ENCODE data around the gene NDUFB10. TPM values are rescaled to one million over a fixed set of nuclear protein-coding genes. Genes with fewer than 3 reads are reported as not detected.

Gene NDUFB10
- total and polyA plus RNA-seq, 2 donors (not counting 1 experiment from before 2014, with no cell fraction given), result 123 to 149 TPM

DNA sequence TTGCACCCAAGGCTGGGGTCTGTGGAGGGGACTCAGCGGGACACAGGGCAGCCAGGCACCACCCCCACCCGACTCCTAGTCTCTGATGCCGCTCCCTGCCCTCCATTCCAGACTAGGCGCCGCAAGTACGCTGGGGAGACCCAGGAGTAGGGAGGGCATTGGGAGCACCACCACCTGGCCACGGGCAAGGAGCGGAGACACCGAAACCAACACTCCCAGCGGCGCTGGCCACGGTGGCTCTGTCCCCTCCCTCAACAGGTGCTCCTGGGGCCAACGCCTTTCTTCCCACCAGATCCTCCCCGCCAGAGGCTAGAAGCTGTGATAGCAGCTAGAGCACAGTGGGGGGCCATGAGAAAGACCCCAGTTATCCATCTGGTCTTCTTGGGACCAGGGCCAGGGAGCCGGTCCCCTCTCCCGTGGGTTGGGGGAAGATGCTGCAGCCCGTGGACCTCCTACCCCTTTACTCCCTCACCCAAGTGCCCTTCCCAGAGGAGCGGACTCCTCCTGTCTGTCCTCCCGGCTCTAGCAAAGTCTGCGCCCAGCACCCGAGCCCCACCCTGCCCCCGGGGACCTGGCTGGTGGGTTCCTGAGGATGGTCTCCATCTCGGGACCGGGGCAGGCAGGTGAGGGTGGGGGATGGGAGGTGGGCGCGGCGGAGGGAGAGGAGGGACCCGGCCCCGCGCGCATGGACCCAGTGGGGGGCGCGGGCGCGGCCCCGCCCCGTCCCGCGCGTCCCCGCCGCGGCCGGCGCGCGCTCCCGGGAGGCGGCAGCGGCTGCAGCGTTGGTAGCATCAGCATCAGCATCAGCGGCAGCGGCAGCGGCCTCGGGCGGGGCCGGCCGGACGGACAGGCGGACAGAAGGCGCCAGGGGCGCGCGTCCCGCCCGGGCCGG lies 30.1 kb downstream of the NDUFB10 start, which contains the start of gene SYNGR3:
Gene SYNGR3 (plus strand): TSS at position 762 of the 892 bp plus-strand sequence. CDS start 133 bp downstream, outside the sequence.
- H3K79me2 ChIP-seq (ENCODE audit: control insufficient read depth, insufficient read depth, low read length), result peaks cover 11% of the 10 kb centered on the region
- H3K4me1 ChIP-seq (ENCODE audit: control insufficient read depth, extremely low read depth, insufficient read depth, low read length), result peaks cover 16% of the 10 kb centered on the region
- H3K9me3 ChIP-seq (ENCODE audit: control insufficient read depth, insufficient read depth, low read depth, low read length), result no peaks in the 10 kb centered on the region
- H3K4me2 ChIP-seq (ENCODE audit: extremely low read depth, insufficient read depth, low read length), result peak within 1 kb of the TSS; percentile 51
- H2AFZ ChIP-seq (ENCODE audit: low read length), result no peak within 1 kb of the TSS
- H3K36me3 ChIP-seq (ENCODE audit: control insufficient read depth, insufficient read depth, low read length), result peaks cover 14% of the 10 kb centered on the region
- TF ChIP-seq, protein P1, sequence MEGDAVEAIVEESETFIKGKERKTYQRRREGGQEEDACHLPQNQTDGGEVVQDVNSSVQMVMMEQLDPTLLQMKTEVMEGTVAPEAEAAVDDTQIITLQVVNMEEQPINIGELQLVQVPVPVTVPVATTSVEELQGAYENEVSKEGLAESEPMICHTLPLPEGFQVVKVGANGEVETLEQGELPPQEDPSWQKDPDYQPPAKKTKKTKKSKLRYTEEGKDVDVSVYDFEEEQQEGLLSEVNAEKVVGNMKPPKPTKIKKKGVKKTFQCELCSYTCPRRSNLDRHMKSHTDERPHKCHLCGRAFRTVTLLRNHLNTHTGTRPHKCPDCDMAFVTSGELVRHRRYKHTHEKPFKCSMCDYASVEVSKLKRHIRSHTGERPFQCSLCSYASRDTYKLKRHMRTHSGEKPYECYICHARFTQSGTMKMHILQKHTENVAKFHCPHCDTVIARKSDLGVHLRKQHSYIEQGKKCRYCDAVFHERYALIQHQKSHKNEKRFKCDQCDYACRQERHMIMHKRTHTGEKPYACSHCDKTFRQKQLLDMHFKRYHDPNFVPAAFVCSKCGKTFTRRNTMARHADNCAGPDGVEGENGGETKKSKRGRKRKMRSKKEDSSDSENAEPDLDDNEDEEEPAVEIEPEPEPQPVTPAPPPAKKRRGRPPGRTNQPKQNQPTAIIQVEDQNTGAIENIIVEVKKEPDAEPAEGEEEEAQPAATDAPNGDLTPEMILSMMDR (conservative IDR thresholded peaks at IDR 0.05 in 1 of 2, IDR thresholded peaks at IDR 0.05 in 1 of 2; ENCODE audit: low read depth in 1 of 2, low read length in 2 of 2), result no peak
- peak; percentile 61 for TF ChIP-seq EZH2 (IDR thresholded peaks at IDR 0.05; ENCODE audit: low read length, missing control alignments)
- DNase-seq (ENCODE audit: low read depth in 2 of 2), result no peak
- H3K9ac ChIP-seq (ENCODE audit: insufficient read depth, low read length), result no peak within 1 kb of the TSS
- no peaks in the 10 kb centered on the region for H4K20me1 ChIP-seq (ENCODE audit: control insufficient read depth, extremely low read depth, insufficient read depth, low read length)
- no peak within 1 kb of the TSS for H3K27ac ChIP-seq (ENCODE audit: insufficient read depth, low read length)
- peak within 1 kb of the TSS in 3 of 4 experiments; percentile 21 to 39 (median 37) for H3K4me3 ChIP-seq (replicated peaks in 1 of 4; ENCODE audit: control extremely low read depth in 1 of 4, insufficient read depth in 1 of 4, low read depth in 3 of 4, low read length in 4 of 4)
- H3K27me3 ChIP-seq (ENCODE audit: control insufficient read depth, insufficient read depth, low read length), result peaks cover 21% of the 10 kb centered on the region

DNA sequence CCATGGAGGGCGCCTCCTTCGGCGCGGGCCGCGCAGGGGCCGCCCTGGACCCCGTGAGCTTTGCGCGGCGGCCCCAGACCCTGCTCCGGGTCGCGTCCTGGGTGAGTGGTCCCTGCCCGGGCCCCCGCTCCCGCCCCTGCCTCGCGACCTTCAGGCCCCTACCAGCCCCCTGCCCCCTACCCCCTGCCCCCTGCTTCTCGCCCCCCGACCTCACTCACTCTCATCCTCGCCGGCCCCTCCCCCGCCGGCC lies 30.7 kb downstream of the NDUFB10 start:
- no peak overlapping the region for H3K4me2 ChIP-seq (ENCODE audit: extremely low read depth, insufficient read depth, low read length)
- peaks cover 8% of the 10 kb centered on the region for H3K79me2 ChIP-seq (ENCODE audit: control insufficient read depth, insufficient read depth, low read length)
- peaks cover 21% of the 10 kb centered on the region for H3K27me3 ChIP-seq (ENCODE audit: control insufficient read depth, insufficient read depth, low read length)
- H3K9me3 ChIP-seq (ENCODE audit: control insufficient read depth, insufficient read depth, low read depth, low read length), result no peaks in the 10 kb centered on the region
- H3K27ac ChIP-seq (ENCODE audit: insufficient read depth, low read length), result no peak overlapping the region
- no peak for DNase-seq (ENCODE audit: low read depth in 2 of 2)
- no peak overlapping the region for H2AFZ ChIP-seq (ENCODE audit: low read length)
- TF ChIP-seq, protein P1 (conservative IDR thresholded peaks at IDR 0.05 in 1 of 2, IDR thresholded peaks at IDR 0.05 in 1 of 2; ENCODE audit: low read depth in 1 of 2, low read length in 2 of 2), result no peak
- no peak for TF ChIP-seq EZH2 (IDR thresholded peaks at IDR 0.05; ENCODE audit: low read length, missing control alignments)
- H3K36me3 ChIP-seq (ENCODE audit: control insufficient read depth, insufficient read depth, low read length), result peaks cover 14% of the 10 kb centered on the region
- H4K20me1 ChIP-seq (ENCODE audit: control insufficient read depth, extremely low read depth, insufficient read depth, low read length), result no peaks in the 10 kb centered on the region
- H3K9ac ChIP-seq (ENCODE audit: insufficient read depth, low read length), result no peak overlapping the region
- H3K4me3 ChIP-seq (replicated peaks in 1 of 4; ENCODE audit: control extremely low read depth in 1 of 4, insufficient read depth in 1 of 4, low read depth in 3 of 4, low read length in 4 of 4), result peak overlapping the region in 1 of 4 experiments; percentile 37
- H3K4me1 ChIP-seq (ENCODE audit: control insufficient read depth, extremely low read depth, insufficient read depth, low read length), result peaks cover 12% of the 10 kb centered on the region

DNA sequence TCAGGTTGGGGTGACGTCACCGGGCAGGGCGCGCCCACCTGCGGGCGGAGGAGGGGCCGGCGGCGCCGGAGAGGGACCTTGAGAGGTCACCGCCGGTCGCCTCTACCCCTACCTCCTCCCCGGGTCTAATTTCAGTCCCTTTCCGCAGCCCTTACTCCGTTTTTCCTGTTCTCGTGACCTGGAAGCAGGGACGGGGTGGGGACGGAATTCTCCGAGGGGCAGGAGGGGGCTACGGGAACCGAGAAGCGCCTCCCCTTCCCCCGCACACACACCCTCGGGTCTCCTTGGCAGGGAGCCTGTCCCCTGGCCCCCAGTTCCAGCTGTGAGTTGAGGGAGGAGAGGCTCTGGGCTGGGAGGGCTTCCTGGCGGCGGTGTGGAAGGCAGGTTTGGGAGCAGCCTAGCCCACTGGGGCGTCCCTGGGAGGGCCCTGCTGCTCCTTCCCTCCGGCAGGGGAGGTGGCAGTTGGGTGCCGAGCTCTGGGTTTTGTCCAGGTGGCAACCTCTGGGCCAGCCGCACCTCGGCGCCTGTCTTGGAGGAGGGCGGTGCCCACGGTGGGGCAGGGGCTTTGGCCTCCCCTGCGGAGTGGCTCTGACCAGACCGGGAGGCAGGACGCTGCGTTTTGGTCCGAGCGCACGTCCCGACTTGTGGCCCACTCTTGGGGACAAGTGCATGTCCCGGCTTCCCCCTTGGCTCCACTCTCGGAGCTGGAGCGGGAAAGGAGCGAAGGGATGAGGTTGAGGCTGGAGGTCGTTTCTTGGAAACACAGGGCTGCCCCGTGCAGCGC lies 31.2 kb downstream of the NDUFB10 start:
- DNase-seq (ENCODE audit: low read depth in 2 of 2), result no peak
- Histone ChIP-seq H2AFZ (ENCODE audit: low read length) (no peak overlapping the region), H3K27me3 (ENCODE audit: control insufficient read depth, insufficient read depth, low read length) (peaks cover 21% of the 10 kb centered on the region), H3K9me3 (ENCODE audit: control insufficient read depth, insufficient read depth, low read depth, low read length) (no peaks in the 10 kb centered on the region), H3K27ac (ENCODE audit: insufficient read depth, low read length) (no peak overlapping the region), H3K9ac (ENCODE audit: insufficient read depth, low read length) (no peak overlapping the region), H3K4me3 (replicated peaks in 1 of 4; ENCODE audit: control extremely low read depth in 1 of 4, insufficient read depth in 1 of 4, low read depth in 3 of 4, low read length in 4 of 4) (peak overlapping the region in 3 of 4 experiments; percentile 21 to 39 (median 37)), H3K79me2 (ENCODE audit: control insufficient read depth, insufficient read depth, low read length) (peaks cover 3% of the 10 kb centered on the region), H3K36me3 (ENCODE audit: control insufficient read depth, insufficient read depth, low read length) (peaks cover 14% of the 10 kb centered on the region), H4K20me1 (ENCODE audit: control insufficient read depth, extremely low read depth, insufficient read depth, low read length) (no peaks in the 10 kb centered on the region), H3K4me1 (ENCODE audit: control insufficient read depth, extremely low read depth, insufficient read depth, low read length) (peaks cover 7% of the 10 kb centered on the region), H3K4me2 (ENCODE audit: extremely low read depth, insufficient read depth, low read length) (peak overlapping the region; percentile 51)
- TF ChIP-seq EZH2 (IDR thresholded peaks at IDR 0.05; ENCODE audit: low read length, missing control alignments), result peak; percentile 99
- TF ChIP-seq, protein P1 (conservative IDR thresholded peaks at IDR 0.05 in 1 of 2, IDR thresholded peaks at IDR 0.05 in 1 of 2; ENCODE audit: low read depth in 1 of 2, low read length in 2 of 2), result no peak
